ENCODE data around the gene MPV17L2. TPM values are rescaled to one million over a fixed set of nuclear protein-coding genes. Genes with fewer than 3 reads are reported as not detected.
A peak's percentile ranks its signal among the peaks of the same experiment; 100 is the strongest.

The MPV17L2 gene
- total RNA-seq, 1 donor from 2014 or later = 9.5 TPM

GRCh38 chr19:18153556-18154134, 39.4 kb upstream of the MPV17L2 start:
- H3K27me3 ChIP-seq (ENCODE audit: control insufficient read depth, insufficient read depth, low read length) = no peaks in the 10 kb centered on the region
- FAIRE-seq (peak; percentile 86), DNase-seq (ENCODE audit: low read depth) (no peak)
- H3K36me3 ChIP-seq (ENCODE audit: control insufficient read depth, insufficient read depth, low read length) = no peaks in the 10 kb centered on the region
- H3K4me3 ChIP-seq (ENCODE audit: low read depth, low read length) = peak overlapping the region; percentile 96
- TF ChIP-seq, protein P1, sequence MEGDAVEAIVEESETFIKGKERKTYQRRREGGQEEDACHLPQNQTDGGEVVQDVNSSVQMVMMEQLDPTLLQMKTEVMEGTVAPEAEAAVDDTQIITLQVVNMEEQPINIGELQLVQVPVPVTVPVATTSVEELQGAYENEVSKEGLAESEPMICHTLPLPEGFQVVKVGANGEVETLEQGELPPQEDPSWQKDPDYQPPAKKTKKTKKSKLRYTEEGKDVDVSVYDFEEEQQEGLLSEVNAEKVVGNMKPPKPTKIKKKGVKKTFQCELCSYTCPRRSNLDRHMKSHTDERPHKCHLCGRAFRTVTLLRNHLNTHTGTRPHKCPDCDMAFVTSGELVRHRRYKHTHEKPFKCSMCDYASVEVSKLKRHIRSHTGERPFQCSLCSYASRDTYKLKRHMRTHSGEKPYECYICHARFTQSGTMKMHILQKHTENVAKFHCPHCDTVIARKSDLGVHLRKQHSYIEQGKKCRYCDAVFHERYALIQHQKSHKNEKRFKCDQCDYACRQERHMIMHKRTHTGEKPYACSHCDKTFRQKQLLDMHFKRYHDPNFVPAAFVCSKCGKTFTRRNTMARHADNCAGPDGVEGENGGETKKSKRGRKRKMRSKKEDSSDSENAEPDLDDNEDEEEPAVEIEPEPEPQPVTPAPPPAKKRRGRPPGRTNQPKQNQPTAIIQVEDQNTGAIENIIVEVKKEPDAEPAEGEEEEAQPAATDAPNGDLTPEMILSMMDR (IDR thresholded peaks at IDR 0.05; ENCODE audit: insufficient read depth, low read length, severe bottlenecking) = no peak

GRCh38 chr19:18155095-18156087, 37.6 kb upstream of the MPV17L2 start:
- DNase-seq (ENCODE audit: low read depth) (no peak), FAIRE-seq (no peak)
- H3K4me3 ChIP-seq (ENCODE audit: low read depth, low read length) = no peak overlapping the region
- no peaks in the 10 kb centered on the region for H3K36me3 ChIP-seq (ENCODE audit: control insufficient read depth, insufficient read depth, low read length)
- TF ChIP-seq, protein P1 (IDR thresholded peaks at IDR 0.05; ENCODE audit: insufficient read depth, low read length, severe bottlenecking) = no peak
- no peaks in the 10 kb centered on the region for H3K27me3 ChIP-seq (ENCODE audit: control insufficient read depth, insufficient read depth, low read length)

DNA sequence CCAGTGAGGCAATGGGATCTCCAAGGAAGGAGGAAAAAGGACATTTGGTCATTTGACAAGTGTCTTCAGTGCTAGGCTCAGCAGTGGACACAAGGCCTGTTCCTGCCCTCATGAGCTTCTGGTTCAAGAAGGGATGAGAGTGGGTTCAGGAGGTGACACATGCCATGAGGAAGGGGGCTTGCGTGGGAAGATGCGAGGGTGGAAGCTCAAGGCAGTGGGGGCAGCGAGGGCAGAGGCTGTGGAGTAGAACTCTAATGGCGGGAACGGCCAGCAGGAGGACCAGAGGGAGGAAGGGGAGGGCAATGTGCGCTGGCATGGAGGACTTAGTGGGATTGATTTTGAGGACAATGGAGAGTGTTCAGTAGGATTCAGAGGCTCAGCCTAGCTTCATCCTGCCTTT, 36.8 kb upstream of the MPV17L2 start:
- Histone ChIP-seq H3K4me3 (ENCODE audit: low read depth, low read length) (no peak overlapping the region), H3K36me3 (ENCODE audit: control insufficient read depth, insufficient read depth, low read length) (peaks cover 2% of the 10 kb centered on the region), H3K27me3 (ENCODE audit: control insufficient read depth, insufficient read depth, low read length) (no peaks in the 10 kb centered on the region)
- TF ChIP-seq, protein P1 (IDR thresholded peaks at IDR 0.05; ENCODE audit: insufficient read depth, low read length, severe bottlenecking) = no peak
- no peak for DNase-seq (ENCODE audit: low read depth)
- no peak for FAIRE-seq

DNA sequence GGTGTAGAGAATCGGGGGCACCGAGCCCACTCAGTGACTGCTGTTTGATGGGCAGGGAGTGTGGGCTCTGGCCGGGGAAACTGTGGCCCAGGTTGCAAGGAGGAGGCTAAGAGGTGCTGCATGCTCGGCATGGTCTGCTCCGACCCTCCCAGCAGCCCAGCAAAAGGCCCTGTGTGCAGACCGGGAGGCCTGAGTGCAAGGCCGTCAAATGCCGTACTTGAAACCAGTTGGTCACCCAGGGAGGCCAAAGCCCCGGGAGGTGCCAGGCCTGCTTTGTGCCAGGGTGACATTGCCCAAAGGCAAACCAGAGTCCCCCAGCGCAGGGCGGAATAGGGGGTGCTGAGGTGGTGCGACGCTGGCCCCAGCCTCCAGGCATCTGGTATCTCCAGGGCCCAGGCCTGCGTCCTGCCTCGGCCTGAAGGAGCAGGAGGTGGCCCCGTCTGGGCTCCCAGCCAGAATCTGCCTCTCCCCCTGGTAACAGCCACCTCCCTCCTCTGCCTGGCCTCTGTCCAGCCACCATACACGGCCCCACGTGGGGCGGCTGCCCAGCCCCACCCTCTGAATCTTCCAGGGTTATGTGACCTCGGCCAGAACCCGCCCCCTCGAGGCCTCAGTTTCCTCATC, 36.1 kb upstream of the MPV17L2 start:
- FAIRE-seq (no peak), DNase-seq (ENCODE audit: low read depth) (peak; percentile 84)
- H3K4me3 ChIP-seq (ENCODE audit: low read depth, low read length) = no peak overlapping the region
- TF ChIP-seq, protein P1 (IDR thresholded peaks at IDR 0.05; ENCODE audit: insufficient read depth, low read length, severe bottlenecking) = no peak
- no peaks in the 10 kb centered on the region for H3K27me3 ChIP-seq (ENCODE audit: control insufficient read depth, insufficient read depth, low read length)
- peaks cover 7% of the 10 kb centered on the region for H3K36me3 ChIP-seq (ENCODE audit: control insufficient read depth, insufficient read depth, low read length)

GRCh38 chr19:18157465-18158063, 35.5 kb upstream of the MPV17L2 start:
- FAIRE-seq (no peak), DNase-seq (ENCODE audit: low read depth) (peak; percentile 70)
- Histone ChIP-seq H3K4me3 (ENCODE audit: low read depth, low read length) (no peak overlapping the region), H3K36me3 (ENCODE audit: control insufficient read depth, insufficient read depth, low read length) (peaks cover 10% of the 10 kb centered on the region), H3K27me3 (ENCODE audit: control insufficient read depth, insufficient read depth, low read length) (no peaks in the 10 kb centered on the region)
- TF ChIP-seq, protein P1 (IDR thresholded peaks at IDR 0.05; ENCODE audit: insufficient read depth, low read length, severe bottlenecking) = no peak
